Stimulated activated CD4-positive, alpha-beta T cell treated with anti-CD3 and anti-CD28 coated beads, Interleukin-1b, Interleukin-23, amount 100 ng/mL, for 24 hours (primary cell): ENCODE data around the gene KCTD2.
"Not testable (repeated sequence)": the region's sequence is repeated elsewhere in the genome, so short reads cannot be mapped to it uniquely, and the experiment has no call there.

Source experiments
- DNase-seq, 4 experiments: peaks; one replicate each; pipeline ENCODE4 v3.0.0-alpha.2; 2020; ENCODE audit warnings: low read depth in 4 of 4, low spot score in 1 of 4

KCTD2 gene

DNA sequence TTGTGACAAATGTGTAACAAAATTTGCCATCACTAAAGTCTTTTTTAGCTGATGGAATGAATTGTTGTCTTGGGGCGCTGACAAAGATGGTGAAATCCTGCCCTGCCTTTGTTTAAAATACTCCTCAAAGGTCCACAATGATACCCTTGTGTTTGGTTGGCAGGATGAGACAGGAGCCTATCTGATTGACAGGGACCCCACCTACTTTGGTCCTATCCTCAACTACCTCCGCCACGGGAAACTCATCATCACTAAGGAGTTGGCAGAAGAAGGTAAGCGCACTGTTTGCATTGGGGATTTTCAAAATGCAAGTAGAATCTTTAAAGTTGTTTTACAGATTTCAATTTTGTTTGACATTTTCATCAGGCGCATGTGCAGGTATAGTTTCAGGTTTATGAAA is 2.0 kb downstream of the KCTD2 start:
- no peak for DNase-seq

DNA sequence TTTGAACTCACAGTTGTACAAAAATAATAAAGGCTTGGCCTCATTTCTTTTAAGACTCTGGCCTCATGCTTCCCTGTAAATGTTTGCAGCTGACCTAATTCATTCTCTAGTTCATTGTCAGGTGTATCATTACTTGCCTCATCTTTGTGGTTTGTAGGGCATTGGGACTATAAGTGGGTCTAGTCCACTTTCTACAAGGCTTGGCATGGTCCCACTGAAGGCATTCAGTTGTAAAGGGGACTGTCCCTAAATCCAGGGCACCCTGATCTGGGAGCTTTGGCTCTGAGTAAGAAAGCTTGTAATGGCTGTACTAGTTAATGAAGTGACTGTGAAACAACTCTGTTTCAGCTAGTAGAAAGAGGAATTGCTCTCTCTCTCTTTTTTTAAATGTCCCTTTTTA is 2.7 kb downstream of the KCTD2 start:
- DNase-seq: no peak

GRCh38 chr17:75051941-75052340 is 4.9 kb downstream of the KCTD2 start:
- DNase-seq: no peak

- DNase-seq: no peak
Observed at GRCh38 chr17:75059369-75060345, 12.6 kb downstream of the KCTD2 start.

DNA sequence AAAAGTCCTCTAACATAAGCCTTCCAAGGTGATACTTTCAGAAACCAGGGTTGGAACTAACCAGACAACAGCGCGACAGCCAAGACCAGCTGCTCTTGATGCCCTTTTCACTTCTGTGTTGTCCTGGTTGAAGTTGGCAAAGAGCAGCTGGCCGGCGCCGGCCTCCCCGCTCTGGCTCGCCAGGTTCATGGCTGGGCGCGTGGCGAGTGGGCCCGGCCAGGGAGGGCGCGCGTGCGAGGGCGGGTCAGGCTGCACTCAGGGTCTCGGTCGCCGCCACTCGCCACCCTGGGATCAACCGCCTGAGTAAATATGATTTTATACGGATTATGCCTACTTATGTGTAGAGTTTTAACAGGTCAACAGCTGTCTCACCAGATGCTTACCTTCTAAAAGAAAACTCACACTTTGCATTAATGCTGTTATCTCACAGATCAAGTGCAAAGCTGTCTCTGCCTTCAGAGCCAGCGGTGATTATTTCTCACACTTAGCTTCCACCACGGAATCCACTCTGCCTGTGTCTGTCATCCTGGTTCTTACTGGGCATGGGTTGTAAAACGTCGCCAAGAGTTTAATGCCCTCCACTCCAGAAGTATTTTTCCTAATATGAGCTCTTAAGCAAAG is 13.5 kb downstream of the KCTD2 start:
- DNase-seq: no peak

GRCh38 chr17:75061055-75061438 is 14.0 kb downstream of the KCTD2 start:
- no peak for DNase-seq

GRCh38 chr17:75061618-75062017 is 14.6 kb downstream of the KCTD2 start:
- DNase-seq: no peak

DNA sequence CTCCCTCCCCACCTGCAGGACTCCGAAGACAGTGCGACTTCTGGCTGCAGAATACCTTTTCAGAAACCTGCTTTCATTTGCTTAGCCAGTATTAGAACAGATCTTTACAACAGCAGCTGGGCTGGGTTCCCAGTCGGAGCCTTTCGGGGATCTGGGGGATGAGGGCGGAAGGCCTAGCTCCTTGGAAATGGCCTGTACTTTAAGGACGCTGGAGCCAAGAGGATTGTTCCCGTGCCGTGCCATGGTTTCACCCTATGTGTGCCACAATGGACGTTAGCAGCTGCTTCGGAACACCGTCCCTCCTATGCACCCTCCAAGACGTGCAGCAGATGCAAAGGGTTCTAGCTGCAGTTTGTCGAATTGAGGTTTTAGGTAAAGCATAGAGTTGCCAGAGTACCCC is 16.2 kb downstream of the KCTD2 start:
- DNase-seq: no peak

DNA sequence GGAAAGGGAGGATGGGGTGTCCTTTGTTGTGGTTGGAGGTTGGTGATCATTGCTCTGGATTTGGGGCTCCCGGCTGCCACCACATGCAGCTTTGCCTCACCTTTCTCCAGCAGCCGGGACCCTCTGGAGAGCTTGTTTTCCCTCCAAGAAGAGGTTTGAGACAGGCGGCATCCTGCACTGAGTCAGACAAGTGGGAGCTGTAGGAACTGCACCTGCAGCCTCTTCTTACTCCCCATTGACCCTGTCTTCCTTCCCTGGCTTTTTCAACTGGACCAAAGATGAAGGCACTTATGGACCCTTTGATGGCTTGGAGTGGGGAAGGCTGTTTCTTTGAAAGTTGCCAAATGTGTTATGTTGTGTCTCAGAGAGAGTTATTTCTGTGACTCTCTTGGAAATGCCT is 16.6 kb downstream of the KCTD2 start:
- DNase-seq: no peak

GRCh38 chr17:75064040-75064439 is 17.0 kb downstream of the KCTD2 start:
- no peak for DNase-seq

GRCh38 chr17:75064460-75064859 is 17.4 kb downstream of the KCTD2 start:
- DNase-seq: no peak

- no peak for DNase-seq
Observed at GRCh38 chr17:75064867-75065561, 18.0 kb downstream of the KCTD2 start.

DNA sequence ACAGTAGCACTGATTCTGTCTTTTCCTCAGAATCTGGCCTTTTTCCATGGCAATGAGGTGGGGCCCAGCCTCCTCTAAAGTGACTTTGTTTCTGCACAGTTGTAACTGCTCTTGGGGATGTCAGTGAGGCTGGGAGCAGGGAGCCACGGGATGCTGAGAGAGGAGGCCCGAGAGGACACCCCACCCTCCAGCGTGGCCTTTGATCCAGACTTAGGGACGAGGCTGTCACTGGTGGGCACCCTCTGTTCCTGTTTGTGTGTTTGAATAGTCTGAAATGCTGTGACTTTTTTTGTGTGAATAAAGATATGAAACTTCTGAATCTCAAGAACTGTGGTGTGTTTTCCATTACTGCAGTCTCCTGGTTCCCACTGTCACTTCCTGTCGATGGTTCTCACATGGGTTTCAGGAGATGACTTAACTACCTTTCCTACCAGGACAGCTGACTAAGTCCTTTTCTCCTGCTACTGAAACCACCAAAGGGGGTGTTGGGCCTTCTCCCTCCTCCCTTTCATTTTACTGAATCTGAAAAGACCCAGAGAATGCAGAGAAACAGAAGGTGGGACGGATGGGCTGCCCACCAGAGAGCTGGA is 18.6 kb downstream of the KCTD2 start:
- no peak for DNase-seq

- DNase-seq: no peak
Observed at GRCh38 chr17:75067856-75068255, 20.8 kb downstream of the KCTD2 start.

DNA sequence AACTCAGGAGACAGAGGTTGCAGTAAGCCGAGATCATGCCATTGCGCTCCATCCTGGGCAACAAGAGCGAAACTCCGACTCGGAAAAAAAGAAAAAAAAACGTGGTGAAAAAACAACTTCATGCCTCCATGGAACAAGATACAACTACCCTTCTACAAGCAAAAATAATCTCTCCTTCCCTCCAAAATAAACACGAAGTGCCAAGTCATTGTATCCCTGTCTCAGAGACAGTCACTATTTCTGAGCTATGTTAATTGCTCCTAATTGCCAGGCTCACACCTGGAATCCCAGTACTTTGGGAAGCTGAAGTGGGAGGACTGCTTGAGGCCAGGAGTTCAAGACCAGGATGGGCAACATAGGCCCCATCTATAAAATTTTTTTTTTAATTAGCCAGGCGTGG is 21.7 kb downstream of the KCTD2 start:
- no peak for DNase-seq

DNA sequence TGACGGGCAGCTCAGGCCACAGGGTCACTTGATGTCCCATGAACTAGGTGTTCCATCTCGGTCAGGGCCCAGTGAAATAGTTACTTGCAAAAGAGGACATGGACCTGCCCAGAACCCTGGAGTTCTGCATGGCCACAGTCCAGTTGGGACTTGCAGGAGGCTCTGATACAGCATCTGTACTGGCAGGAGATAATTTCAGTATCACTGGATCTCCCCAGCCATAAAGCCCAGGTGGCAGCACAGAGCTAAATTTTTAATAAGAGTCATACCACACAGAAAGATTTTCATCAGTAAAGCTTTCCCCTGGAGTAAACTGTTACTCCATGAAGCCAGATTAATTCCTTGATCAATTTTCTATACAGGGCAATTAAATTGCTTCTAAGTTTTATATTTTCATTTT is 22.8 kb downstream of the KCTD2 start:
- DNase-seq: no peak

GRCh38 chr17:75071478-75072271 is 24.6 kb downstream of the KCTD2 start:
- not testable (repeated sequence) for DNase-seq

DNA sequence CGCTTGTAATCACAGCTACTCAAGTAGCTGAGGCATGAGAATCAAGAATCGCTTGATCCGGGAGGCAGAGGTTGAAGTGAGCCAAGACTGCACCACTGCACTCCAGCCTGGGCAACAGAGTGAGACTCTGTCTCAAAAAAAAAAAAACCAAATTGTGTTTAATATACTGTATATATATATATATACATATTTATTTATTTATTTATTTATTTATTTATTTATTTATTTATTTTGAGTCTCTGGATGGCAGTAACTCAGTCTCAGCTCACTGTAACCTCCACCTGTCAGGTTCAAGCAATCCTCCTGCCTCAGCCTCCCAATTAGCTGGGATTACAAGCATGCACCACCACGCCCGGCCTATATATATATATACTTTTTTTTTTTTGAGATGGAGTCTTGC is 25.9 kb downstream of the KCTD2 start:
- not testable (repeated sequence) for DNase-seq

GRCh38 chr17:75073618-75074047 is 26.6 kb downstream of the KCTD2 start:
- no peak for DNase-seq

GRCh38 chr17:75074532-75074931 is 27.5 kb downstream of the KCTD2 start:
- no peak for DNase-seq
